Activated T-cell treated with anti-CD3 and anti-CD28 coated beads for 1 hour (primary cell): Measurements from ENCODE around the gene SLAMF7.

ENCODE experiments used
- DNase-seq: peaks from one replicate; pipeline ENCODE4 v3.0.0-alpha.2; 2020; ENCODE audit warnings: low read depth

The SLAMF7 gene

GRCh38 chr1:160800645-160801408 lies 61.8 kb downstream of the SLAMF7 start:
- DNase-seq = no peak

DNA sequence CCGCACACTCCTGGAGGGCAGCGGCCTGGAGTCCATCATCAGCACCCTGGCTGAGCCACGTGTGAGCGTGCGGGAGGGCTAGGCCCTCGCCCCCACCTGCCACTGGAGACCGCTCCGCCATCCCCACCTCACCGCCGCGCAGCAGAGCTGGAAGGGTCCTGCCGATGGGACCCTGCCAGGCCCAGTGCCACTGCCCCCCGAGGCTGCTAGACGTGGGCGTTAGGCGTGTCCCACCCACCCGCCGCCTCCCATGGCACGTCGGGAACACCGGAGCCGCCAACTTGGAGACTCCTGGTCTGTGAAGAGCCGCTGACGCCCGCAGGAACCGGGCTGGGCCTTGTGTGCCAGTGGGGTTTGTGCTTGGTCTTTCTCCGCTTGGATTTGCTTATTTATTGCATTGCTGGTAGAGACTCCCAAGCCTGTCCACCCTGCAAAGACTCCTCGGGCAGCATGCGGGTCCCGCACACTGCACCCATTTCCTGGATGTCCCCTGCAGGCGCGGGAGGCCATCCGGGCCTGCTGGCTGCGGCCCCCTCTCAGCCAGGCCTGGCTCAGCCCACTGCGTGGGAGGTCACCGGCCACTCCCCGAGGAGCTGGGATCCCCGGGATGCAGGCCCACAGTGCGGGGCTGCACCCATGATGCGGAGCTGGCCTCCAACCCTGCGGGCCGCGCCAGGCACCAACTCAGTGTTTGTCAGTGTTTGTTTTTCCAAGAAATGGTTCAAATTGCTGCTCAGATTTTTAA lies 63.0 kb downstream of the SLAMF7 start:
- no peak for DNase-seq
